Measurements from ENCODE around the gene EDNRA. TPM values are rescaled to one million over a fixed set of nuclear protein-coding genes. Genes with fewer than 3 reads are reported as not detected.
A peak's percentile ranks its signal among the peaks of the same experiment; 100 is the strongest.
"Not testable (repeated sequence)": the region's sequence is repeated elsewhere in the genome, so short reads cannot be mapped to it uniquely, and the experiment has no call there.

EDNRA gene
- 1 to 10 TPM in 2 of 4 donors, under 1 TPM in 1, not detected in 1; 0.27 to 5.2 (median 3.3) TPM for polyA plus RNA-seq
- long read RNA-seq, donor 1, partial matches to known transcripts: 0 of 2 reads
- long read RNA-seq, donor 1, other reads (novel, unspliced or antisense): 0 of 2 reads
- long read RNA-seq, donor 2: 0 reads
- long read RNA-seq, donor 3, full-length matches to known transcripts: 2 of 10 reads
- long read RNA-seq, donor 3, partial matches to known transcripts: 8 of 10 reads
- long read RNA-seq, donor 3, other reads (novel, unspliced or antisense): 0 of 10 reads
- long read RNA-seq, donor 4: 0 reads
- long read RNA-seq, donor 5: 0 reads
- long read RNA-seq, donor 6, full-length matches to known transcripts: 1 of 1 reads
- long read RNA-seq, donor 6, partial matches to known transcripts: 0 of 1 reads
- long read RNA-seq, donor 6, other reads (novel, unspliced or antisense): 0 of 1 reads
- long read RNA-seq, donor 7, full-length matches to known transcripts: 13 of 23 reads
- long read RNA-seq, donor 7, partial matches to known transcripts: 10 of 23 reads
- long read RNA-seq, donor 7, other reads (novel, unspliced or antisense): 0 of 23 reads
- long read RNA-seq, donor 8, partial matches to known transcripts: 17 of 17 reads
- long read RNA-seq, donor 8, other reads (novel, unspliced or antisense): 0 of 17 reads
- long read RNA-seq, donor 9: 0 reads
- long read RNA-seq, donor 10, full-length matches to known transcripts: 6 of 16 reads
- long read RNA-seq, donor 10, partial matches to known transcripts: 10 of 16 reads
- long read RNA-seq, donor 10, other reads (novel, unspliced or antisense): 0 of 16 reads

GRCh38 chr4:147480891-147481576, at the start of gene EDNRA:
Gene EDNRA (plus strand): TSS chr4:147481097. CDS start chr4:147485682, 4,585 bp downstream.
- DNase-seq (peak in 1 of 2 donors; percentile 58), FAIRE-seq (no peak)
- H3K4me1 ChIP-seq (ENCODE audit: control insufficient read depth in 3 of 3, insufficient read depth in 2 of 3, low read depth in 1 of 3, low read length in 2 of 3): peaks cover 0 to 15% (median 3%) of the 10 kb centered on the region in 3 donors
- peaks cover 0 to 6% of the 10 kb centered on the region in 2 donors for H3K9me3 ChIP-seq (ENCODE audit: control insufficient read depth in 2 of 2, insufficient read depth in 1 of 2, low read depth in 1 of 2, low read length in 1 of 2)
- peaks cover 0 to 15% (median 2%) of the 10 kb centered on the region in 3 donors for H3K27me3 ChIP-seq (ENCODE audit: control insufficient read depth in 3 of 3, insufficient read depth in 3 of 3, low read length in 3 of 3)
- H3K36me3 ChIP-seq (ENCODE audit: control insufficient read depth in 3 of 3, insufficient read depth in 2 of 3, low read depth in 1 of 3, low read length in 3 of 3): no peaks in the 10 kb centered on the region
- 3 to 14% (median 8%) methylated on average over 52 to 68 of the region's 68 CpGs for WGBS, 3 donors
- peak within 1 kb of the TSS in 2 of 3 donors; percentile 38 to 60 for H3K4me3 ChIP-seq (ENCODE audit: low read depth in 1 of 3, low read length in 3 of 3)
- H3K27ac ChIP-seq (ENCODE audit: low read depth in 1 of 3, low read length in 2 of 3): peak within 1 kb of the TSS in 2 of 3 donors; percentile 71 to 77

GRCh38 chr4:147434370-147434769, 46.5 kb upstream of the EDNRA start:
- DNase-seq; H3K9me3 ChIP-seq (ENCODE audit: control insufficient read depth in 2 of 2, insufficient read depth in 1 of 2, low read depth in 1 of 2, low read length in 1 of 2); H3K4me1 ChIP-seq (ENCODE audit: control insufficient read depth in 3 of 3, insufficient read depth in 2 of 3, low read depth in 1 of 3, low read length in 2 of 3); H3K27me3 ChIP-seq (ENCODE audit: control insufficient read depth in 3 of 3, insufficient read depth in 3 of 3, low read length in 3 of 3); H3K36me3 ChIP-seq (ENCODE audit: control insufficient read depth in 3 of 3, insufficient read depth in 2 of 3, low read depth in 1 of 3, low read length in 3 of 3); FAIRE-seq; H3K4me3 ChIP-seq (ENCODE audit: low read depth in 1 of 3, low read length in 3 of 3); H3K27ac ChIP-seq (ENCODE audit: low read depth in 1 of 3, low read length in 2 of 3): not testable (repeated sequence)
- WGBS, 3 donors: 82 to 87% (median 84%) methylated on average over 1 of the region's 1 CpG

- FAIRE-seq: no peak
- H3K27me3 ChIP-seq (ENCODE audit: control insufficient read depth in 3 of 3, insufficient read depth in 3 of 3, low read length in 3 of 3): no peaks in the 10 kb centered on the region
- no peaks in the 10 kb centered on the region for H3K4me1 ChIP-seq (ENCODE audit: control insufficient read depth in 3 of 3, insufficient read depth in 2 of 3, low read depth in 1 of 3, low read length in 2 of 3)
- H3K4me3 ChIP-seq (ENCODE audit: low read depth in 1 of 3, low read length in 3 of 3): no peak overlapping the region
- H3K36me3 ChIP-seq (ENCODE audit: control insufficient read depth in 3 of 3, insufficient read depth in 2 of 3, low read depth in 1 of 3, low read length in 3 of 3): no peaks in the 10 kb centered on the region
- DNase-seq: no peak
- 5 to 64% (median 36%) methylated on average over 2 of the region's 2 CpGs for WGBS, 3 donors
- peaks cover 0 to 5% of the 10 kb centered on the region in 2 donors for H3K9me3 ChIP-seq (ENCODE audit: control insufficient read depth in 2 of 2, insufficient read depth in 1 of 2, low read depth in 1 of 2, low read length in 1 of 2)
- no peak overlapping the region for H3K27ac ChIP-seq (ENCODE audit: low read depth in 1 of 3, low read length in 2 of 3)
Observed at GRCh38 chr4:147440442-147440841, 40.5 kb upstream of the EDNRA start.

- whole genome bisulfite sequencing, 3 donors: 22 to 52% (median 49%) methylated on average over 2 of the region's 2 CpGs
- no peak overlapping the region for H3K4me3 ChIP-seq (ENCODE audit: low read depth in 1 of 3, low read length in 3 of 3)
- DNase-seq (no peak), FAIRE-seq (no peak)
- H3K27me3 ChIP-seq (ENCODE audit: control insufficient read depth in 3 of 3, insufficient read depth in 3 of 3, low read length in 3 of 3): no peaks in the 10 kb centered on the region
- no peak overlapping the region for H3K27ac ChIP-seq (ENCODE audit: low read depth in 1 of 3, low read length in 2 of 3)
- H3K4me1 ChIP-seq (ENCODE audit: control insufficient read depth in 3 of 3, insufficient read depth in 2 of 3, low read depth in 1 of 3, low read length in 2 of 3): no peaks in the 10 kb centered on the region
- H3K9me3 ChIP-seq (ENCODE audit: control insufficient read depth in 2 of 2, insufficient read depth in 1 of 2, low read depth in 1 of 2, low read length in 1 of 2): peaks cover 0 to 5% of the 10 kb centered on the region in 2 donors
- H3K36me3 ChIP-seq (ENCODE audit: control insufficient read depth in 3 of 3, insufficient read depth in 2 of 3, low read depth in 1 of 3, low read length in 3 of 3): no peaks in the 10 kb centered on the region
Observed at GRCh38 chr4:147447786-147448185, 33.1 kb upstream of the EDNRA start.

GRCh38 chr4:147453561-147454141, 27.2 kb upstream of the EDNRA start:
- Histone ChIP-seq H3K36me3 (ENCODE audit: control insufficient read depth in 3 of 3, insufficient read depth in 2 of 3, low read depth in 1 of 3, low read length in 3 of 3) (no peaks in the 10 kb centered on the region), H3K27me3 (ENCODE audit: control insufficient read depth in 3 of 3, insufficient read depth in 3 of 3, low read length in 3 of 3) (no peaks in the 10 kb centered on the region), H3K9me3 (ENCODE audit: control insufficient read depth in 2 of 2, insufficient read depth in 1 of 2, low read depth in 1 of 2, low read length in 1 of 2) (no peaks in the 10 kb centered on the region), H3K27ac (ENCODE audit: low read depth in 1 of 3, low read length in 2 of 3) (no peak overlapping the region), H3K4me3 (ENCODE audit: low read depth in 1 of 3, low read length in 3 of 3) (no peak overlapping the region), H3K4me1 (ENCODE audit: control insufficient read depth in 3 of 3, insufficient read depth in 2 of 3, low read depth in 1 of 3, low read length in 2 of 3) (no peaks in the 10 kb centered on the region)
- WGBS, 3 donors: 34 to 55% (median 47%) methylated on average over 2 of the region's 2 CpGs
- FAIRE-seq (no peak), DNase-seq (no peak)

- DNase-seq (no peak), FAIRE-seq (no peak)
- Histone ChIP-seq H3K27me3 (ENCODE audit: control insufficient read depth in 3 of 3, insufficient read depth in 3 of 3, low read length in 3 of 3) (no peaks in the 10 kb centered on the region), H3K4me3 (ENCODE audit: low read depth in 1 of 3, low read length in 3 of 3) (no peak overlapping the region), H3K4me1 (ENCODE audit: control insufficient read depth in 3 of 3, insufficient read depth in 2 of 3, low read depth in 1 of 3, low read length in 2 of 3) (no peaks in the 10 kb centered on the region), H3K36me3 (ENCODE audit: control insufficient read depth in 3 of 3, insufficient read depth in 2 of 3, low read depth in 1 of 3, low read length in 3 of 3) (no peaks in the 10 kb centered on the region), H3K9me3 (ENCODE audit: control insufficient read depth in 2 of 2, insufficient read depth in 1 of 2, low read depth in 1 of 2, low read length in 1 of 2) (no peaks in the 10 kb centered on the region), H3K27ac (ENCODE audit: low read depth in 1 of 3, low read length in 2 of 3) (no peak overlapping the region)
- 79 to 84% (median 79%) methylated on average over 5 of the region's 5 CpGs for WGBS, 3 donors
Observed at GRCh38 chr4:147456706-147457105, 24.2 kb upstream of the EDNRA start.

GRCh38 chr4:147461161-147461560, 19.7 kb upstream of the EDNRA start:
- WGBS, 3 donors: 77 to 80% (median 80%) methylated on average over 1 of the region's 1 CpG
- Histone ChIP-seq H3K27ac (ENCODE audit: low read depth in 1 of 3, low read length in 2 of 3) (no peak overlapping the region), H3K4me1 (ENCODE audit: control insufficient read depth in 3 of 3, insufficient read depth in 2 of 3, low read depth in 1 of 3, low read length in 2 of 3) (no peaks in the 10 kb centered on the region), H3K36me3 (ENCODE audit: control insufficient read depth in 3 of 3, insufficient read depth in 2 of 3, low read depth in 1 of 3, low read length in 3 of 3) (no peaks in the 10 kb centered on the region), H3K4me3 (ENCODE audit: low read depth in 1 of 3, low read length in 3 of 3) (no peak overlapping the region), H3K9me3 (ENCODE audit: control insufficient read depth in 2 of 2, insufficient read depth in 1 of 2, low read depth in 1 of 2, low read length in 1 of 2) (peaks cover 0 to 3% of the 10 kb centered on the region in 2 donors), H3K27me3 (ENCODE audit: control insufficient read depth in 3 of 3, insufficient read depth in 3 of 3, low read length in 3 of 3) (no peaks in the 10 kb centered on the region)
- no peak for FAIRE-seq
- DNase-seq: no peak

- no peak for DNase-seq
- peaks cover 0 to 3% of the 10 kb centered on the region in 2 donors for H3K9me3 ChIP-seq (ENCODE audit: control insufficient read depth in 2 of 2, insufficient read depth in 1 of 2, low read depth in 1 of 2, low read length in 1 of 2)
- no peaks in the 10 kb centered on the region for H3K4me1 ChIP-seq (ENCODE audit: control insufficient read depth in 3 of 3, insufficient read depth in 2 of 3, low read depth in 1 of 3, low read length in 2 of 3)
- H3K27me3 ChIP-seq (ENCODE audit: control insufficient read depth in 3 of 3, insufficient read depth in 3 of 3, low read length in 3 of 3): no peaks in the 10 kb centered on the region
- WGBS, 3 donors: 64 to 76% (median 73%) methylated on average over 4 of the region's 4 CpGs
- no peak for FAIRE-seq
- no peak overlapping the region for H3K27ac ChIP-seq (ENCODE audit: low read depth in 1 of 3, low read length in 2 of 3)
- no peaks in the 10 kb centered on the region for H3K36me3 ChIP-seq (ENCODE audit: control insufficient read depth in 3 of 3, insufficient read depth in 2 of 3, low read depth in 1 of 3, low read length in 3 of 3)
- H3K4me3 ChIP-seq (ENCODE audit: low read depth in 1 of 3, low read length in 3 of 3): no peak overlapping the region
Observed at GRCh38 chr4:147463065-147463464, 17.8 kb upstream of the EDNRA start.

Data from small intestine (tissue), 16 donors.